DND-41 (cell line): ENCODE data around the gene PGAM2.

Source experiments
- ATAC-seq: fragments of 200-7000 bp; cut with Tn5 transposase; 3 replicates; pipeline ENCODE4 v1.9.1; 2021; ENCODE audit warnings: low read depth; ENCODE audit not compliant: insufficient read depth
- DNase-seq: peaks from one replicate; pipeline ENCODE4 v3.0.0-alpha.2; 2020
- H2AFZ ChIP-seq: 2 replicates; pipeline ENCODE4 v1.6.0; 2012; ENCODE audit warnings: low read depth, low read length
- H3K27ac ChIP-seq: 2 replicates; pipeline ENCODE4 v1.5.1; 2012; ENCODE audit warnings: low read length, inconsistent platforms
- H3K27me3 ChIP-seq: fragments of 200-600 bp; sonication (generic); 2 replicates; pipeline ENCODE4 v1.6.0; 2012; ENCODE audit warnings: low read length, mild to moderate bottlenecking, inconsistent platforms; ENCODE audit not compliant: insufficient read depth, poor library complexity
- H3K36me3 ChIP-seq: 2 replicates; pipeline ENCODE4 v1.5.1; 2012; ENCODE audit warnings: low read length, inconsistent platforms; ENCODE audit not compliant: insufficient read depth
- H3K4me1 ChIP-seq: 2 replicates; pipeline ENCODE4 v1.5.1; 2012; ENCODE audit warnings: mild to moderate bottlenecking, low read length; ENCODE audit not compliant: insufficient read depth
- H3K4me2 ChIP-seq: 2 replicates; pipeline ENCODE4 v1.6.0; 2012; ENCODE audit warnings: mild to moderate bottlenecking, moderate library complexity, low read length, inconsistent platforms; ENCODE audit not compliant: insufficient read depth
- H3K4me3 ChIP-seq, 2 experiments: fragments of 200-600 bp in 1 of 2; shearing (Covaris generic) in 1 of 2; 2 replicates each; pipeline ENCODE4 v1.5.1; 2012 to 2016; ENCODE audit warnings: inconsistent platforms in 2 of 2, low read length in 2 of 2, mild to moderate bottlenecking in 2 of 2, low read depth in 1 of 2, moderate library complexity in 1 of 2
- H3K79me2 ChIP-seq: 2 replicates; pipeline ENCODE4 v1.6.0; 2012; ENCODE audit warnings: low read length, inconsistent platforms; ENCODE audit not compliant: insufficient read depth
- H3K9ac ChIP-seq: 2 replicates; pipeline ENCODE4 v1.6.0; 2012; ENCODE audit warnings: low read depth, mild to moderate bottlenecking, inconsistent platforms, low read length, moderate library complexity
- H3K9me3 ChIP-seq: 2 replicates; pipeline ENCODE4 v1.5.1; 2012; ENCODE audit warnings: low read length, moderate library complexity, mild to moderate bottlenecking, inconsistent platforms; ENCODE audit not compliant: insufficient read depth, severe bottlenecking
- H4K20me1 ChIP-seq: 2 replicates; pipeline ENCODE4 v1.6.0; 2012; ENCODE audit warnings: low read length; ENCODE audit not compliant: insufficient read depth
- EZH2 ChIP-seq: IDR thresholded peaks from 3 replicates; pipeline ENCODE4 v1.6.1; 2012; ENCODE audit warnings: borderline replicate concordance, low read depth, mild to moderate bottlenecking, moderate library complexity, low read length, inconsistent platforms; ENCODE audit not compliant: severe bottlenecking
- TF ChIP-seq, protein P1 (sequence below): IDR thresholded peaks from 2 replicates; pipeline ENCODE4 v1.5.1; 2012; ENCODE audit warnings: borderline replicate concordance, low read length, moderate library complexity, mild to moderate bottlenecking; ENCODE audit not compliant: poor library complexity, severe bottlenecking; ENCODE audit errors: extremely low read depth

PGAM2 gene

DNA sequence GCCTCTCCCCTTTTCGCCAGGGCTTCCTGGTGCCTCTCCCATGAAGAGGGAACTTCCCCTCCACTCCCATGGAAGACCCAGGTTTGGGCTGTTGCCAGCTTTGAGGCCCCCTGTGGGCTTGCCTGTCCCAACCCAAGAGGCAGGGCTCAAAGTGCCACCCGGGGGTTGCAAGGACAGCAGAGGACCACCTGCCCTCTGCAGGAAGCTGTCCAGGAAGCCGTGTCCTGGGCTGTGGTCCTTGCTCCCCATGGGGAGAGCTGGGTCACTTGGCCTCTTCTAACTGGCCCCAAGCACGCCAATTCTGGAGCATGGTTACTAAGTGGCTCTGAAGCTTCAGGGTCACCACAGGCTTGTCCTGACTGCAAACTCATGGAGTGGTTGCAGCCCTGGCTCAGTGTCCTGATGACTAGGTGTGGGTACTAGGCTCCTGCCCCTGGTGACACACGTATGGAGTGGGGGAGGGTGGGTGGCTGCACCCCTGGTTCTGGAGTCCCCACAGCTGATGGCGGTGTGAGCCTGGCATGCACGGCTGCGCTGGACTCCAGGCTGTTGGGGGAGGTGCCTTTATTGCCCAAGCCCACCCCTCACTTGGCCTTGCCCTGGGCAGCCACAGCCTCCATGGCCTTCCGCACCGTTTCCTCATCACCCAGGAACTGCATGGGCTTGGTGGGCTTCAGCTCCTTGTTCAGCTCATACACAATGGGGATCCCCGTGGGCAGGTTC lies 3.0 kb downstream of the PGAM2 start:
- peaks cover 53% of the 10 kb centered on the region for H3K36me3 ChIP-seq

GRCh38 chr7:44061645-44062179 lies 3.7 kb downstream of the PGAM2 start:
- H3K27me3 ChIP-seq: no peaks in the 10 kb centered on the region
- no peak overlapping the region for H3K9ac ChIP-seq
- TF ChIP-seq EZH2: no peak
- TF ChIP-seq, protein P1, sequence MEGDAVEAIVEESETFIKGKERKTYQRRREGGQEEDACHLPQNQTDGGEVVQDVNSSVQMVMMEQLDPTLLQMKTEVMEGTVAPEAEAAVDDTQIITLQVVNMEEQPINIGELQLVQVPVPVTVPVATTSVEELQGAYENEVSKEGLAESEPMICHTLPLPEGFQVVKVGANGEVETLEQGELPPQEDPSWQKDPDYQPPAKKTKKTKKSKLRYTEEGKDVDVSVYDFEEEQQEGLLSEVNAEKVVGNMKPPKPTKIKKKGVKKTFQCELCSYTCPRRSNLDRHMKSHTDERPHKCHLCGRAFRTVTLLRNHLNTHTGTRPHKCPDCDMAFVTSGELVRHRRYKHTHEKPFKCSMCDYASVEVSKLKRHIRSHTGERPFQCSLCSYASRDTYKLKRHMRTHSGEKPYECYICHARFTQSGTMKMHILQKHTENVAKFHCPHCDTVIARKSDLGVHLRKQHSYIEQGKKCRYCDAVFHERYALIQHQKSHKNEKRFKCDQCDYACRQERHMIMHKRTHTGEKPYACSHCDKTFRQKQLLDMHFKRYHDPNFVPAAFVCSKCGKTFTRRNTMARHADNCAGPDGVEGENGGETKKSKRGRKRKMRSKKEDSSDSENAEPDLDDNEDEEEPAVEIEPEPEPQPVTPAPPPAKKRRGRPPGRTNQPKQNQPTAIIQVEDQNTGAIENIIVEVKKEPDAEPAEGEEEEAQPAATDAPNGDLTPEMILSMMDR: no peak
- H3K4me2 ChIP-seq: no peak overlapping the region
- no peak overlapping the region for H2AFZ ChIP-seq
- no peak for DNase-seq
- no peak for ATAC-seq
- peaks cover 60% of the 10 kb centered on the region for H3K36me3 ChIP-seq
- no peak overlapping the region for H3K27ac ChIP-seq
- no peaks in the 10 kb centered on the region for H3K4me1 ChIP-seq
- H3K4me3 ChIP-seq: no peak overlapping the region
- peaks cover 40% of the 10 kb centered on the region for H4K20me1 ChIP-seq
- H3K79me2 ChIP-seq: no peaks in the 10 kb centered on the region
- no peaks in the 10 kb centered on the region for H3K9me3 ChIP-seq

More for the DNA sequence above, 3.0 kb downstream of the PGAM2 start:
- Histone ChIP-seq H3K4me1 (no peaks in the 10 kb centered on the region), H3K4me3 (no peak overlapping the region), H3K9ac (no peak overlapping the region), H4K20me1 (peaks cover 34% of the 10 kb centered on the region), H3K79me2 (no peaks in the 10 kb centered on the region), H3K4me2 (no peak overlapping the region), H3K27ac (no peak overlapping the region), H3K27me3 (no peaks in the 10 kb centered on the region), H3K9me3 (no peaks in the 10 kb centered on the region), H2AFZ (no peak overlapping the region)
- ATAC-seq: no peak
- DNase-seq: no peak
- TF ChIP-seq, protein P1: no peak
- TF ChIP-seq EZH2: no peak

- Histone ChIP-seq H3K4me2 (no peak overlapping the region), H3K9me3 (no peaks in the 10 kb centered on the region), H3K36me3 (peaks cover 66% of the 10 kb centered on the region), H3K4me1 (no peaks in the 10 kb centered on the region), H3K9ac (no peak overlapping the region), H3K27ac (no peak overlapping the region), H2AFZ (no peak overlapping the region), H3K4me3 (no peak overlapping the region), H3K79me2 (peaks cover 6% of the 10 kb centered on the region), H3K27me3 (no peaks in the 10 kb centered on the region), H4K20me1 (peaks cover 46% of the 10 kb centered on the region)
- ATAC-seq (no peak), DNase-seq (no peak)
- TF ChIP-seq, protein P1: no peak
- TF ChIP-seq EZH2: no peak
Measured at GRCh38 chr7:44060948-44061644, 4.3 kb downstream of the PGAM2 start.
